GM18520 (cell line): Measurements from ENCODE around the gene ADIG.

Experiments used
- ATAC-seq: cut with Tn5 transposase; IDR thresholded peaks from one replicate; pipeline ENCODE4 v1.9.1; 2021; ENCODE audit not compliant: unreplicated experiment

Gene ADIG

DNA sequence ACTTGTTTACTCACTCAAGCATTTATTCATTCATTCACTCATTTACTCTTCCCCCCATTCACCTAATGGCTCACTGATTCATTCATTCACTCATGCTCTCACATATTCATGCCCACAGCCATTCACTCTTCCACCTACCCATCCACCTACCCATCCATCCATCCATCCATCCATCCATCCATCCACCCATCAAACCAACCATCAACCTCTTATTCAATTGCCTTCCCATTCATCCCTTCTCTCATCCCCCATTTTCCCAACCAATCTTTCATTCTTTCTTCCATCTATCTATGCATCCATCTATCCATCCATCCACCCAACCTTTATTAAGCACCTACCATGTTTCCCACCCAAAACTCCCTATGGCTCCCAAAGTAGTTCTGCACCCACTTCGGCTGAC, 19.1 kb downstream of the ADIG start:
- ATAC-seq: no peak

DNA sequence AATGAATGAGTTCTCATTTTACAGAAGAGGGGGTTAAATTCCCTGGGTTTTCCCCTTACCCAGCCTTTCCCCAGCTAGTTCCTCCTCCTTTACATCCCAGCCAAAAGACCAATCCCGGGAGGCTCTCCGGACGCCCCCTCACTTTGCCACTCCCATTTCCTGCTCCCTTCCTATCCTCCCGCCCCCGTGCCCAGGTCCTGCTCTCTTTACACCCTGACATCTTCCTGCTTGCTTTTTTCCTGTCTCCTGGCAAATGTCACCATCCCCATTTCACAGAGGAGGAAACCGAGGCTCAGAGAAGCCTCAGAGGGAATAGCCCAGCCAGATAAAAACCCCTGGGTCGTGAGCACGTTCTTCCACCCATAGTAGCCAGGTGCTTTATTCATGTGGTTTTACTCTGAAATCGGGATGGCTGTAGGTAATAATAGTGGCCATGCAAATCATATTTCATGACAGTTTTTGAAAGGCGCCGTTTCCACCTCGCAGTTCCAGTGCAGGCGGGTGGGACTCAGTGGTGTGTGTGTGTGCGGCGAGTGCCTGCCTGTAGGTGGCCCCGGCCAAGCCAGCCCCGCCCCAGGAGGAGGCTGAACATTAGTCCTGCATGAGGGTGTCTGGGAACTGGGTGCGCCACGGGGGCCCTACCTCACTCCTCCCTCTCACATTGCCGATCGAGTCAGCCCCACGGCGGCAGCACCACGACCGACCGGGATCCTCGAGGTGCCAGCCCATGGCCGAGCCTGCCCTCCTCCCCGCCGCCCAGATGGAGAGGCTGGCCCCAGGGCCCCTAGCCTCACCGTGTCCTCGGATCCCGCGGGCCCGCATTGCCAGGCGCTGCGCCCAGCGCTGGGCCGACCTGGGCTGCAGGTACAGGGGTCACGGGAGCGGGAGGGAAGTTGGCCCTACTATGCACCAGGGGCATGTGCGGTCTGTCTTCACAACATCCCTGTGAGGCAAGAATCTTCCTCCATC, 20.5 kb downstream of the ADIG start, which contains the start of gene ARHGAP40:
TSS of gene ARHGAP40 (plus strand) at position 594 of the 969 bp plus-strand sequence.
- no peak for ATAC-seq

DNA sequence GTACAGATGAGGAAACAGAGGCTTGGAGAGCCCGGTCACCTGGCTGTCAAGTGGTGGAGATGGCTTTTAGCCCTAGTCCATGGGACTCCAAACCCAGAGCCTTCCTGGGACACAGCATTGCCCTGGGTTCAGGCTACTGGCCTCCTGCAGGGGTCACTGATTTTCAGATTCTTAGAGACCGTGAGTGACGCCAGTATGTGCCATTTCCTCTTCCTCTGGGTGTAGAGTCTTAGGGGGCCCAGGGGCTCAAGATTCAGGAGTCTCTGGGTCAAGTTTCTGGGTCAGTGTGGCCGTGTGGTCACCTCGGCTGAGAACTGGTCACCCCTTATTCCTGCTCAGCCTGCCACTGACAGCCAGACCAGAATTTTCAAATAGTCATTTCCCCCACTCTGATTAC, 21.2 kb downstream of the ADIG start:
- no peak for ATAC-seq

DNA sequence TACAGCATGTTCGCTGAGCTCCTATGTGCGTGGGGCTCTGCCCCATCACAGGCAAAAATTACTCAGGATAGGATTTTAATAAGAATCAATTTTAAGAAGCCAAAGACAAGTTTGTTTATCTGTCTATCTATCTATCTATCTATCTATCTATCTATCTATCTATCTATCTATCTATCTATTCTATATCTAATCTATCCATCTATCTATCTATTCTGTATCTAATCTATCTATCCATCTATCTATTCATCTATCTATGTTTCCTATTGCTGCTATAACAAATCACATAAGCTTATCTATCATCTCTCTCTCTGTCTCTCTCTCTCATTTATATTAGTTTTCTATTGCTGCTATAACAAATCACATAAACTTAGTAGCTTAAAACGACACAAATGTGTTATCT, 22.3 kb downstream of the ADIG start:
- ATAC-seq: no peak

DNA sequence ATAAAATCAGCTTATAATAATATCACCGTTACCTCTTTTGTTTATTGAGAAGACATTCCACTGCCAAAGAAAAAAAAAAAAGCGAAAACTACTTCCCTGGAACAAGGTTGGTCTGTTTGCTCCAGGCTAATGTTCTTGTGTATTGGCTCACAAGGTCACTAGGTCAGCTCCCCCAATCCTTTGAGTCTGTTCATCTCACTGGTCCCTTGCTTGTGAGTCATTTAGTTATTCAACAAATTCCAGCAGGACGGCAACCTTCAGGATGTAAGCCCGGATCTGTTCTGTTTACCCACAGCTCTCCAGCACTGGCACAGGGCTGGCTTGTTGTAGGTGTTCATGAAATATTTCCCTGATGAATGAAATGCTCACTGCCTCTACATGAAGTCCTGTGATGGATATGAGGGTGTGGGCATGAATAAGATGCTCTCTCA, 23.9 kb downstream of the ADIG start:
- ATAC-seq: no peak

DNA sequence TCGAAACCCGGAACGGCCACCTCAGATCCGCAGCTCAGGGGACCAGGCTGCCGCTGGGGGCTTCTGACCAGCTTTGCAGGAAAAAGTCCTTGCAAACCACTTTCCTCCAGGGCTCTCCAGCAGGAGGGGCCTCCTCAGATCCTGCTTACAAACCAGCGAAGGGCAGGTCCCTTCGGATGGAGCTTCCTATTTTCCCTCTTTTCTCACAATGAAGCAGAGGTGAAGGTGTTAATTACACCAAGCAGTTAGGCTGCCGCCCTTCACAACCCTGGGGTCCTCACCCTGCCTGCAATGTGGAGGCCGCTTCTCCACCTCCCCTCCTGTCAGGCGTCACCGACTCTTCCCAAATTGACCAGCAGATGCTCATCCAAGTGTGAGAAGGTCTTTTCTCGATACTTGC, 26.4 kb downstream of the ADIG start:
- no peak for ATAC-seq

DNA sequence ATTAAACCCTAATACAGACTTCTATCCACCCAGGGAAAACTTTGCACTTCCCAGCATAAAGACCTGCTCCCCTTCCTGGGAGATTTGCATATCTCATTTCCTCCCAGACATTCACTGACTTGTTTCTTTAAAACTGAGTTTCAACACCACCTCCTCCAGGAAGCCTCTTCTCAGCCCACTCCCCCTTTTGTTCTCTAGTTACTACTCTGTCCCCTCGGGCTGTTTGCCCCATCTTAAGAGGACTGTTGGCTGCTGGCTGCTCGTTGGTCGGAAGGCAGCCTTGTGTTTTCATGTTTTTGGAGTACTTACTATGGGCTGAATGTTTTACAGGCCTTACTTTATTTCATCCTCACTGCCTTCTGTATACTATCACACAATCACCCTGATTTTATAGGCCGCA, 27.2 kb downstream of the ADIG start:
- ATAC-seq: no peak

DNA sequence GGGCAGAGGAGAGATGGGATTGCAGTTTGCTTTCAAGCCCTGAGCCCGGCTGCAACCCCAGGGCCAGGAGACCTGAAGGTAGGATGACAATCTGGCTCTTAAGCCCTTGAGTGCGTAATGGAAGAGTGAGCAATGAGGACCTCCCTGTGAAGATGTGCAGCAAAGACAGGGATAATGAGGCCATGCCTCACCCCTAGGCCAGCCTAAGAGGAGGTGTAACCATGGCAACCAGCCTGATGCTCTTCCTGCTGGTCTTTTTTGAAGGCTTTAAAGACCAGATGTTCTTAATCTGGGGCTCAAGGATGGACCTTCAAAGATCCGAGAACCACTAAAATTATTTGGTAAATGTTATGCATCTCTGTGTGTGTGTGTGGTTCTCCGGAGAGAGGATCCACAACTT, 28.8 kb downstream of the ADIG start:
- no peak for ATAC-seq

DNA sequence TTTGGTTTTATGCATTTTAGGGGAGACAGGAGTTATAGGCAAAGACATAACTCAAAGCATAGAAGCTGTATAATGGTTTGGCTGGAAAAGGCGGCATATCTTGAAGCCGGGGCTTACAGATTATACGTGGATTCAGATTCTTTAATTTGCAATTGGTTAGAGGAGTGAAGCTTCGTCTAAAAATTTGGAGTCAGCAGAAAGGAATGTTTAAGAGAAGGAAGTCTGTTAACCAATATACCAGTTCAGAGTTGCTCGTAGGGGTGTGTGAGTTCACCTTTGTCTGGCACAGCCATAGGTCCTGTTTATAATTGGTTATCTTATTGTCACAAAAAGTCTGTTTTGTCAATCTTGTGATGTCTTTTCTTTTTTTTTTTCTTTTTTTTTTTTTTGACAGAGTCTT, 29.5 kb downstream of the ADIG start:
- no peak for ATAC-seq

DNA sequence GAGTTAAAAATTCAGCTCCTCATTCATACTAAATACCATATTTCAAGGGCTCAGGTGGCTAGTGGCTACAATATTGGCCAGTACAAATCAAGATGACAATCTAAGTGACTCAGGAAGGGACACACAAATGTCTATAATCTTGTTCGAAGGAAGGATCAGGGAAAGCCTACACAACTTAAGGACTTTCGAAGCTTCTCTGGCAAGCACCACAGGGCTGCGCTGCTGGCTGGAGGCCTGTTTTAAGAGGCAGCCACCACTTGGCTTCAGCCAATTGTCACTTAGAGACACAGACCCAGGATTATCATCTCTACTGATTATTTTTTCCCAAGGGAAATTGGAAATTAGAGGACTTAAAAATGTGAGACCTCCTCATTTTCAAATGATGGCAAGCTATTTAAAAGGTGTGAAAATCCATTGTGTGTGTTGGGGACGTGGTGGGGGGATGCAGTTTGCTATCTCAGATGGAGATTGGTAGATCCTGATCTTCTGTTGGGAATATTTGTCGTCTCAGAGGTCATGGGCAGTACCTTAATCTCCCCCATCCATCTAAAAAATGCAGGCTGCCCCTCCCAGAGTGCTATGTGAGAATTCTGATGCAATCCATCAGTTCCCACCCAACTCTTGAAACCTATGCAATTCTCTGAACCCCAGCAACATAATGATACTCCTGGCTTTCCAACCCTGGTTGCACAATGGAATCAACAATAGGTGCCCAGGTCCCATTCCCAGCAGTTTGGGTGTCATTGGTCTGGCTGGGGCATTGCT, 31.9 kb downstream of the ADIG start:
- ATAC-seq: no peak

DNA sequence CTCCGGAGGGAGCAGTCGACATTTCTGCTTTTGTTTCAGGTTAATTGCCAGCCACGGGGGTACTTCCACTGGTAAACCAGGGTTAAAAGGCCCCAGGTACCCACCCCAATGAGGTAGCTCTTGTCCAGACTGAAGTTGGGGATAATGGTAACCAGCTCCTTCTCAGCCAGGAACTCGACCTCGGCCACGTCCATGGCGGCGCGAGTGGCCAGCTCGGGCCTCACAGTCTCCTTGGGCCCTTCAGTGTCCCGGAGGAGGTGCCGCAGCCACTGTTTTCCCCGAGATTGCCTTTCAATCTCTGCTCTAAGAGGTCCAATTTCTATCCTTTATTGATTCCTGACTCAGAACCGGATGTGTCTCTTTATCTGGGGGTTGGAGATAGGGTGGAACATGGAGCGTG, 34.3 kb downstream of the ADIG start:
- ATAC-seq: no peak

DNA sequence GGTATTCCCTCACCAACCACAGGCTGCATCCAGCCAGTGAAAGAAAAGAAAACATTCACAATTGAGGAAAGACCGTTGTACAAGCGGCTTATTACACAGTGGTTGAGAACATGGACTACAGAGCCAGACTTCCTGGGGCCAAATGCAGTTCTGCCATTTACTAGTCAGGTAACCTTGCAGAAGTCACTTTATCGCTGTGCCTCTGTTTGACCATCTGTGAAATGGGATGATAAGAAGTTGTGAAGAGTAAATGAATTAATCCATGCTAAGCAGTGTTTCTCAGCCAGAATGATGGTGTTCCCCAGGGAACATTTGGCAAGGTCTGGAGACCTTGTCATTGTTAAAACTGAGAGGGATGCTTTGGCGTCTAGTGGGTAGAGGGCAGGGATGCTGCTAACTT, 35.5 kb downstream of the ADIG start:
- ATAC-seq: no peak

DNA sequence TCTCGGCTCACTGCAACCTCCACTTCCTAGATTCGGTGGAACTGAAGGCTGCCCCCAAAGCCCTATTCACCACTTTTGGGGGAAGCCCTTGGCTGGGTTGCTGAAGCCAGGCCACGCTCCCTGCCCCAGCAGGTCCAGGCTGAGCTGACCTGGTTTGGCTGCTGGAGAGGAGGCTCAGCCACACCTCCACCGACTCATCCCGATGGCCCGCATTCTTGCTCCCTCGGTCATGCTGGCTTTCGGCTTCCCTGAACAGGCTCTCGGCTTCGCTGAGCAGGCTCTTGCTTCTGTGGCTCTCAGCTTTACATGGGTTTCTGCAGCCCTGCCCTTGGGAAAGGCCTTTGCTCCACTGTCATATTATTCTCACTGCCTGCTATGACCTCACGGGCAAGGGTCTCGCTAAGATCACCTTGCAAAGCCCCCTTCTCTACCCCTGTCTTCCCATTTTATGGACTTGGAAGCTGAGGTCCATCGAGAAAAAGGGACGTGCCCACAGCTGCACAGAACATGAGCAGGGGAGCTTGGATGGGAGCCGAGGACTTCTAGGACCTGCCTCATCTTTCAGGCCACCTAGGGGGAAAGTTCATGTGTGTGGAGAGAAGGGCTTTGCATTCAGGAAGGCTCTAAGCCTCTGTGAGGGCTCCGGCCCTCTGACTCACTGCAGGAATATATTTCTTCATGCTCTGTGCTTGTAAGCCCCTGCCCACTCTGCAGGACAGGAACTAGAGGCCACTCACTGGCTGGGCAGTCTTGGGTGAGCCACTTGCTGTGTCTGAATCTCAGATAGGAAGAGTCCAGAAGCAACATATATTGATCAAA, 36.2 kb downstream of the ADIG start:
- no peak for ATAC-seq

DNA sequence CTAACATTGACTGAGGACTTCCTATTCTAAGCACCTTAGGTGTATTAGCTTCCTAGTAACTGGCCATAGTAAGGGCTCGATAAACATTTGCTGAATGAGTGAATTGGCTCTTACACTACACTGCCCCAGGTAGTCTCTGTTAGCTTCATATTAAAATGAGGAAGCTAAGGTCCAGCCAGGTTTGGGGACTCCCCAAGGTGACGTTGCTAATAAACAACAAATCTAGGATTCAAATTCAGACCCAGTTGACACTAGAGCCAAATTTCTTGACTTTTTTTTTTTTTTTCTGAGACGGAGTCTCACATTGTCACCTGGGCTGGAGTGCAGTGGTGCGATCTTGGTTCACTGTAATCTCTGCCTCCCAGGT, 36.8 kb downstream of the ADIG start:
- no peak for ATAC-seq

DNA sequence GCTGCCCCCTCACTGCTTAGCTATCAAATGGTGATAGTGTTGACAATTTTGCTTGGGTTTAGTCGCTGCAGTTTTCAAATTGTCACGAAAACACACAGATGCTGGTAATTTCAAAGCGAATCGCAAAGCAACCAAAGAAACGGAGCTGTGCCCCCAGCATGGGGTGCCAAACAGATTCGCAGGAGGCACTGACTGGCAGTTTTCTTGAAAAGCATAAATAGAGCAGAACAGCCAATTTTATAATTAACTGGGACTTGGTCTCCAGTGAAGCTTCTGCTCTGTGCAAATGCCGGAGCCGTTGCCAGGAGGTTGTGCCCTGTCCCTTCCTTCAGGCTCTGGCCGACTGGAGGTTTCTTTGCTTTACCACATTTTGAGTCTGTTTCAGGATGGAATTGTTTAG, 39.4 kb downstream of the ADIG start:
- no peak for ATAC-seq

DNA sequence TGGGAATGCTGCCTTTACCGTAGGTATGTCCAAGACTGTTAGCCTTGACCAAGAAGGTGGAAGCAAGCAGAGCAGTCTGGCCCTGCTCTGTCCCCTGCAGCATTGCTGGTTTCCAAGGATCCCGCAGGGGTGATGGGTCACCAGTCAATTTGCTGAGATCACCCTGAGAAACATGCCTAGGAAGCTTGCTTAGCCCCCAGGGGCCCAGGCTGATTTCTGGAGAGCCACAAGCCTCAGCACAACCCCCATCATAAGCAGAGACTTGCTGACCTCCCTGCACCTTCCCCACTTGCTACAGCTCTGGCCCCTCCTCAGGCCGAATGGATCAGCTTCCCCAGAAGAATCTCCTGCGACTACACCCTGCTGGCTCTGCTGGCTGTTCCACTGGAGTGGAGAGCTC, 42.1 kb downstream of the ADIG start:
- no peak for ATAC-seq

DNA sequence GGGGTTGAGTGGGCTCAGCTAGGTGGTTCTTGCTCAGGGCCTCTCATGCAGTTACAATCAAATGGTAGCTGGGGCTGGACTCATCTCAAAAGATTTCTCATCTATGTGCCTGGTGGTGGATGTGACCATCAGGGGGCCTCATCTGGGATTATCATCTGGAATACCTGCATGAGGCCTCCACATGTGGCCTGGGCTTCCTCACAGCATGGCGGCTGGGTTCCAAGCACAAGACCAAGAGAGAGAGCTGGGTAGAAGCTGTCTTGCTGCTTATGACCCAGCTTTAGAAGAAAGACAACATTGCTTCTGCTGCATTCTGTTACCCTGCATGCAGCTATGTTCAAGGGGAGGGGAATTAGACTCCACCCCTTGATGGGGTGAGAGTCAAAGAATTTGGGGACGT, 43.1 kb downstream of the ADIG start:
- ATAC-seq: no peak

DNA sequence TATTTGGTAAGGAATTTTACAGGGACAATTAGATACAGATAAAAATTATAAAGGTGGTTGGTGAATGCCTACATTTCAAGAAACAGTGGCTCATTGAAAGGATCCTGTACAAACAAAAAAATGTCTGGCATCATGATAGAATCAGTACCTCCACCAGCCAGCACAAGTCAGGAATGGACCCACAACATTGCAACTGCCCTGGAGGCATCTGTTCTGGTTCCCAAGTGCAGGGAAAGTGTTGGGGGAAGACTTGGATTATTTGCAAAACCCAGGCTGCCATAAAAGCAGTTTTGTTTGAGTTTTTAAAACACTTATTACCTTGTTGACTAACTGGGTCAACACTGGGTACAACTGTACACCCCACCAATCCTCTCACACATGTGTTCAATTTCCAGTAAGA, 44.9 kb downstream of the ADIG start:
- no peak for ATAC-seq

DNA sequence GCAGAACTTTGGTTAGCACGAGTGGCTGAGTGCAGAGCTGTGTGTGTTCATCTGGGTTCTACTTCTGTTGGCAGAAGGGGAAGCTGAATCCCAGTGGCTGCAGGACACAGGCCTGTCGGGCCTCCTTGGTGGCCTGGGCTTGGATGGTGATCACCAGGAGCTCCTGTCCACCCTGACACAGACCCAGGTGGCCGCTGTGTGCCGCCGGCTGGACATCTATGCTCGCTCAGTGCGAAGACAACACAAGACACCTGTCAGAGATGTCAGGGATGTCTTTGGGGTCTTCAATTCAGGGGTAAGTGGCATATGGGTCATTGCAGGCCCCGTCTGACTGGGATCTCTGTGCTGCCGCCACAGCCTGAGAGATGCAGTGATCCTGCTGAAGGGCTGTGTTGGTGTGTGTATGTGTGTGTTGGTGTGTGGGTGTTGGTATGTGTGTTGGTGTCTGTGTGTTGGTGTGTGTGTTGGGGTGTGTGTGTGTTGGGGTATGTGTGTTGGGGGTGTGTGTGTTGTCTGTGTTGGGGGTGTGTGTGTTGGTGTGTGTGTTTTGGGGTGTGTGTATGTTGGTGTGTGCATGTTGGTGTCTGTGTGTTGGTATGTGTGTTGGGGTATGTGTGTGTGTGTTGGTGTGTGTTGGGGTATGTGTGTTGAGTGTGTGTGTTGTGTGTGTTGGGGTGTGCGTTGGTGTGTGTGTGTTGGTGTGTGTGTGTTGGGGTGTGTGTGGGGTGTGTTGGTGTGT, 46.1 kb downstream of the ADIG start:
- no peak for ATAC-seq

DNA sequence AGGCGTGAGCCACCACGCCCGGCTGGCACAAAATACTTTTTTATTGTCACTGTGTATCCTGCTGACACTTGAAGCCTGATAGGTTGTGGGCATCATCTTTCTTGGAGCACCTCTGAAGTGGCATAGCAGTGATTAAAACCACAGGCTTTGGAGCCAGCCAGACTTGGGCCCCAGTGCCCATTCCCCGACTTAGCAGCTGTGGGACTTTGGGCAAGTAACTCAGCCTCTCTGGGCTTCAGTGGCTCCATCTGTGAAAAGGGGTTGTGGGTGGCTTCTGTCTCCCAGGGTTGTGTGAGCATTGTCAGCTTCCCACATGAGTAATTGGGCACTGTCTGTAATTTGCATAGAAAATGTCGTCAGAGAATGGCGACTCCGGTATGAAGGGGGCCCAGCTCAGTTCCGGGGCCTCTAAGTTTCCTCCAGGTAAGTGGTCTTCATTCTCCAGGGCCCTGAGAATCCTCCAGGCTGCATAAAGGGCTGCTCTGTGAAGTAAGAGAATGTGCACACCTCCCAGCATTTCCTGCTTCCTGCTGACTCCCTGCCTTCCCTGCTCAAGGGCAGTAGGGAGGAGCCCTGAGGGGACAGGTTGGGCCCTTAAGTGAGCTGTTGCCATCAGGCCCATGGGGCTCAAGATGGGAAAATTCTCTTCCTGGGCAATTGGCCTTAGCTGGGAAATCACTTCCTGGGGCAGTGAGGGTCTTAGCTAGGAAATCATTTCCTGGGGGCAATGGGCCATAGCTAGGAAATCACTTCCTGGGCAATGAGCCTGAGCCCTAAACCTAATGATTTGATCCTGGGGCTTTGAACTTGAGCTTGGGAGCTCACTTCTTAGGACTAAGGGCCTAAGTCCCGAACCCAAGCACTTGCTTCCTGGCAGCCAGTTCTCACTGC, 47.8 kb downstream of the ADIG start:
- ATAC-seq: no peak
